Breast epithelium (tissue), 4 donors: ENCODE results near the gene EML6. TPM values are rescaled to one million over a fixed set of nuclear protein-coding genes. Genes with fewer than 3 reads are reported as not detected.

Experiments
- DNase-seq, 2 donors: peaks; one replicate each; pipeline ENCODE4 v3.0.0-alpha.2; 2019; ENCODE audit warnings: low spot score in 2 of 2
- H3K27ac ChIP-seq, 2 donors: fragments of 200-600 bp; sonication (generic) in 1 of 2; one replicate each; pipeline ENCODE4 v1.5.1; 2016 to 2019; ENCODE audit warnings: mild to moderate bottlenecking in 1 of 2
- H3K27me3 ChIP-seq, 2 donors: fragments of 200-600 bp; sonication (generic) in 1 of 2; one replicate each; pipeline versions ENCODE4 v1.5.1 to v1.6.0; 2017 to 2019; ENCODE audit warnings: control low read depth in 1 of 2, mild to moderate bottlenecking in 1 of 2
- H3K36me3 ChIP-seq: fragments of 200-600 bp; one replicate; pipeline ENCODE4 v1.5.1; 2019
- H3K4me1 ChIP-seq, 2 donors: fragments of 200-600 bp; sonication (generic); one replicate each; pipeline ENCODE4 v1.5.1; 2016 to 2019; ENCODE audit warnings: control low read depth in 1 of 2
- H3K4me3 ChIP-seq, 3 donors: fragments of 200-600 bp; sonication (generic); 1 replicate in 2 of 3; 2 replicates in 1 of 3; pipeline ENCODE4 v1.5.1; 2016 to 2019; ENCODE audit warnings: mild to moderate bottlenecking in 3 of 3, moderate library complexity in 2 of 3
- H3K9me3 ChIP-seq, 2 donors: fragments of 200-600 bp; sonication (generic) in 1 of 2; one replicate each; pipeline ENCODE4 v1.5.1; 2016 to 2019; ENCODE audit warnings: control low read depth in 1 of 2
- POLR2A ChIP-seq: fragments of 450-650 bp; IDR thresholded peaks from one replicate; pipeline ENCODE4 v1.6.1; 2016; ENCODE audit warnings: antibody characterized with exemption, mild to moderate bottlenecking, moderate library complexity
- POLR2AphosphoS5 ChIP-seq, 3 donors: sonication (generic); formaldehyde crosslinking; IDR thresholded peaks; one replicate each; pipeline ENCODE4 v1.6.1; 2017; ENCODE audit warnings: antibody characterized with exemption in 3 of 3
- intact Hi-C: fragments of 100-400 bp; cut with DNase I; formaldehyde crosslinking; loops from one replicate; pipeline ENCODE4 v1.15.1; 2023; ENCODE audit warnings: low total_unique reads
- total RNA-seq, 3 donors: library from RNA; depleted of rRNA; stranded (reverse); fragments of >200 nt; gene quantifications; one replicate each; pipeline ENCODE4 v1.1.0, GENCODE V29; 2016
- TF ChIP-seq, protein P1 (sequence below), 3 donors: fragments of 450-650 bp; IDR thresholded peaks; one replicate each; pipeline ENCODE4 v1.5.1; 2016 to 2017; ENCODE audit warnings: antibody characterized with exemption in 3 of 3, mild to moderate bottlenecking in 3 of 3, moderate library complexity in 3 of 3

The EML6 gene
- total RNA-seq, 3 donors from 2014 or later: 1.9 to 5.9 (median 2.3) TPM

DNA sequence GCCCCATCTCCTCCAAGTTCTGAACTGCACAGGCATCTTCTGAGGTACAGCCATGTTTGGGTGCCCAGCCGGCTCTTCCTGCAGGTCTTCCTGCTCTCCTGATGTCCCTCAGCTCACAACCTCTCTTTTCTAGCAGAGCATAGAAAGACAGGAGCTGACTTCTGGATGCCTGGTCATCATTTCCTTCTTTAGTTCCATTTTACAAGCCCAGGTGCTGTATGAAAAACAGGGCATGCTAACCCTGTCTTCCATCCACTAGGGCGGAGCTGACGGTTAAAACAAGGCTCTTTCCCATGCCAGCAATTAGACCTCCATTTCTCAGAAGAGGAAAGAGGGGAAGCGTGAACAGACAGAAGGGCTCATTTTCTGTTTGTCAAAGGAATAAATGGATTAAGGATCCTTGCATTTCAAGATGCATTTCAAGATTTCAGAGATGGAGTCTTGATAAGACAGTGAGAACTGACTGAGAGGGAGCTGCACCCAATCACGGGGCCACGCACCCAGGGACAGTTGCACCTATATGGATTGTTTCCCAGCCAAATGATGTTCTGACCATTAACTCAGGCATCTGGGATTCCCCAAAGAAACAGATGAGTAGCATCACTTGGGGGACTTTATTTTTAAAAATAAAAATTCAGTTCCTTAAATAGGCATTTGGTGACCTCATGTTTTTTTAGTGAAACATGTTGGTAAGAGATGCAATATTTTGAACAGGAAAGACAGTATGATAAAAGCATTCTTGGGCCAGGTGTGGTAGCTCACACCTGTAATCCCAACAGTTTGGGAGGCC lies 45.8 kb upstream of the EML6 start:
- no peak for DNase-seq
- TF ChIP-seq POLR2A (no peak), POLR2AphosphoS5 (IDR thresholded peaks at IDR 0.05) (no peak)
- TF ChIP-seq, protein P1, sequence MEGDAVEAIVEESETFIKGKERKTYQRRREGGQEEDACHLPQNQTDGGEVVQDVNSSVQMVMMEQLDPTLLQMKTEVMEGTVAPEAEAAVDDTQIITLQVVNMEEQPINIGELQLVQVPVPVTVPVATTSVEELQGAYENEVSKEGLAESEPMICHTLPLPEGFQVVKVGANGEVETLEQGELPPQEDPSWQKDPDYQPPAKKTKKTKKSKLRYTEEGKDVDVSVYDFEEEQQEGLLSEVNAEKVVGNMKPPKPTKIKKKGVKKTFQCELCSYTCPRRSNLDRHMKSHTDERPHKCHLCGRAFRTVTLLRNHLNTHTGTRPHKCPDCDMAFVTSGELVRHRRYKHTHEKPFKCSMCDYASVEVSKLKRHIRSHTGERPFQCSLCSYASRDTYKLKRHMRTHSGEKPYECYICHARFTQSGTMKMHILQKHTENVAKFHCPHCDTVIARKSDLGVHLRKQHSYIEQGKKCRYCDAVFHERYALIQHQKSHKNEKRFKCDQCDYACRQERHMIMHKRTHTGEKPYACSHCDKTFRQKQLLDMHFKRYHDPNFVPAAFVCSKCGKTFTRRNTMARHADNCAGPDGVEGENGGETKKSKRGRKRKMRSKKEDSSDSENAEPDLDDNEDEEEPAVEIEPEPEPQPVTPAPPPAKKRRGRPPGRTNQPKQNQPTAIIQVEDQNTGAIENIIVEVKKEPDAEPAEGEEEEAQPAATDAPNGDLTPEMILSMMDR (IDR thresholded peaks at IDR 0.05): no peak
- intact Hi-C loops: no loop called here
- Histone ChIP-seq H3K9me3 (no peaks in the 10 kb centered on the region), H3K27me3 (no peaks in the 10 kb centered on the region), H3K36me3 (no peaks in the 10 kb centered on the region), H3K27ac (no peak overlapping the region), H3K4me3 (no peak overlapping the region), H3K4me1 (peaks cover 0 to 11% of the 10 kb centered on the region in 2 donors)

- Histone ChIP-seq H3K4me3 (no peak overlapping the region), H3K27ac (no peak overlapping the region), H3K27me3 (no peaks in the 10 kb centered on the region), H3K36me3 (no peaks in the 10 kb centered on the region), H3K9me3 (no peaks in the 10 kb centered on the region), H3K4me1 (peaks cover 0 to 6% of the 10 kb centered on the region in 2 donors)
- TF ChIP-seq POLR2A (no peak), POLR2AphosphoS5 (IDR thresholded peaks at IDR 0.05) (no peak)
- TF ChIP-seq, protein P1 (IDR thresholded peaks at IDR 0.05): no peak
- intact Hi-C loops: no loop called here
- DNase-seq: no peak
These were observed 44.7 kb upstream of the EML6 start for GRCh38 chr2:54678719-54679118.

GRCh38 chr2:54680397-54681041 lies 42.9 kb upstream of the EML6 start:
- H3K9me3 ChIP-seq: no peaks in the 10 kb centered on the region
- intact Hi-C loops: no loop called here
- no peak for TF ChIP-seq POLR2A
- TF ChIP-seq, protein P1 (IDR thresholded peaks at IDR 0.05): no peak
- TF ChIP-seq POLR2AphosphoS5 (IDR thresholded peaks at IDR 0.05): no peak

GRCh38 chr2:54681416-54681815 lies 42.0 kb upstream of the EML6 start:
- Histone ChIP-seq H3K4me1 (no peaks in the 10 kb centered on the region), H3K27ac (no peak overlapping the region), H3K9me3 (no peaks in the 10 kb centered on the region), H3K27me3 (no peaks in the 10 kb centered on the region), H3K36me3 (no peaks in the 10 kb centered on the region), H3K4me3 (no peak overlapping the region)
- no peak for DNase-seq
- intact Hi-C loops: no loop called here
- TF ChIP-seq POLR2AphosphoS5 (IDR thresholded peaks at IDR 0.05) (no peak), POLR2A (no peak)
- TF ChIP-seq, protein P1 (IDR thresholded peaks at IDR 0.05): no peak

More at GRCh38 chr2:54680397-54681041, 42.9 kb upstream of the EML6 start:
- H3K36me3 ChIP-seq: no peaks in the 10 kb centered on the region
- DNase-seq: no peak
- no peaks in the 10 kb centered on the region for H3K27me3 ChIP-seq
- no peak overlapping the region for H3K4me3 ChIP-seq
- H3K4me1 ChIP-seq: no peaks in the 10 kb centered on the region
- no peak overlapping the region for H3K27ac ChIP-seq

DNA sequence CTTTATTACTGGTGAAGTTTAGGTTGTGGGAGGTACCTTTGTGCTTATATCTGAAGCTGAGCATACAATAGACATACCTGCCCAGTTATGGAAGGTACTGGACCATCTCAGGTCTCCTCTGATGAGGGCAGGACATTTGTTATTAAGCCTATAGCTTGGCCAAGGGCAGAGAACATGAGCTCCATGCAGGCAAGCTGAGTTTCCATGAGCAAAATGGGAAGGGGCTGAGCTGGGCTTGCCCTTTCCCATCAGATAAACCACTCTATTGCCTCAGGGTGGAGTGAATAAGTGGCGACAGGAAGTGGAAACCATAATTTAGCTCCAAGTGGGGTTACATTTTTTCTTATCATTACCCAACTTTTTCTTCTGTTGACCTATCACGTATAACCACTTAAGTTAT lies 39.9 kb upstream of the EML6 start:
- no peak overlapping the region for H3K4me3 ChIP-seq
- DNase-seq: no peak
- H3K27ac ChIP-seq: no peak overlapping the region
- no peaks in the 10 kb centered on the region for H3K9me3 ChIP-seq
- TF ChIP-seq POLR2AphosphoS5 (IDR thresholded peaks at IDR 0.05): no peak
- TF ChIP-seq POLR2A: no peak
- TF ChIP-seq, protein P1 (IDR thresholded peaks at IDR 0.05): no peak
- no peaks in the 10 kb centered on the region for H3K4me1 ChIP-seq
- no peaks in the 10 kb centered on the region for H3K27me3 ChIP-seq
- intact Hi-C loops: no loop called here
- no peaks in the 10 kb centered on the region for H3K36me3 ChIP-seq
